MM.1S (cell line): Measurements from ENCODE around the gene PIK3CG.
"Not testable (repeated sequence)": the region's sequence is repeated elsewhere in the genome, so short reads cannot be mapped to it uniquely, and the experiment has no call there.

Source experiments
- DNase-seq: peaks from one replicate; pipeline ENCODE4 v3.0.0-alpha.2; 2015
- H2AFZ ChIP-seq: fragments of 300-600 bp; sonication (generic); 2 replicates; pipeline ENCODE4 v1.6.0; 2016; ENCODE audit warnings: antibody characterized with exemption, low read length
- H3F3A ChIP-seq: fragments of 300-600 bp; sonication (generic); 2 replicates; pipeline ENCODE4 v1.6.1; 2016; ENCODE audit warnings: mild to moderate bottlenecking, antibody characterized with exemption, low read length, moderate library complexity, mixed read lengths; ENCODE audit not compliant: insufficient read depth
- H3K27ac ChIP-seq: fragments of 300-600 bp; sonication (generic); 2 replicates; pipeline ENCODE4 v1.5.1; 2016; ENCODE audit warnings: mild to moderate bottlenecking, low read length
- H3K27me3 ChIP-seq: fragments of 300-600 bp; sonication (generic); replicated peaks from 2 replicates; pipeline ENCODE4 v1.6.0; 2016; ENCODE audit warnings: low read length; ENCODE audit not compliant: insufficient read depth
- H3K36me3 ChIP-seq: fragments of 300-600 bp; sonication (generic); replicated peaks from 2 replicates; pipeline ENCODE4 v1.6.1; 2016; ENCODE audit warnings: mild to moderate bottlenecking, low read length, mixed read lengths; ENCODE audit not compliant: insufficient read depth
- H3K4me1 ChIP-seq: fragments of 300-600 bp; sonication (generic); 2 replicates; pipeline ENCODE4 v1.6.1; 2016; ENCODE audit warnings: low read length, mixed read lengths
- H3K4me2 ChIP-seq: fragments of 300-600 bp; sonication (generic); 2 replicates; pipeline ENCODE4 v1.6.0; 2016; ENCODE audit warnings: low read depth, low read length
- H3K4me3 ChIP-seq: fragments of 300-600 bp; sonication (generic); 2 replicates; pipeline ENCODE4 v1.5.1; 2016; ENCODE audit warnings: low read length, mixed read lengths
- H3K79me2 ChIP-seq: fragments of 300-600 bp; sonication (generic); 2 replicates; pipeline ENCODE4 v1.6.1; 2016; ENCODE audit warnings: mixed run types, low read length, mixed read lengths
- H3K9ac ChIP-seq: fragments of 300-600 bp; sonication (generic); 2 replicates; pipeline ENCODE4 v1.6.1; 2016; ENCODE audit warnings: low read length, mixed read lengths
- H3K9me2 ChIP-seq: fragments of 300-600 bp; sonication (generic); replicated peaks from 2 replicates; pipeline ENCODE4 v1.6.1; 2016; ENCODE audit warnings: mild to moderate bottlenecking, low read length, mixed read lengths; ENCODE audit not compliant: insufficient read depth
- H3K9me3 ChIP-seq: fragments of 300-600 bp; sonication (generic); replicated peaks from 2 replicates; pipeline ENCODE4 v1.6.1; 2016; ENCODE audit warnings: mild to moderate bottlenecking, low read length, mixed read lengths; ENCODE audit not compliant: insufficient read depth
- H4K20me1 ChIP-seq: fragments of 300-600 bp; sonication (generic); 2 replicates; pipeline ENCODE4 v1.6.1; 2016; ENCODE audit warnings: mild to moderate bottlenecking, low read length, moderate library complexity, mixed read lengths; ENCODE audit not compliant: insufficient read depth
- CTCF ChIP-seq: fragments of 300-600 bp; sonication (generic); IDR thresholded peaks from 2 replicates; pipeline ENCODE4 v1.5.1; 2016; ENCODE audit warnings: antibody characterized with exemption, low read length, mixed read lengths
- EZH2 ChIP-seq: fragments of 300-600 bp; sonication (generic); optimal IDR thresholded peaks from 2 replicates; pipeline ENCODE3; 2017; ENCODE audit warnings: low read depth, mild to moderate bottlenecking, antibody characterized with exemption, low read length, mixed read lengths
- EZH2phosphoT487 ChIP-seq: fragments of 300-600 bp; sonication (generic); IDR thresholded peaks from 2 replicates; pipeline ENCODE4 v1.6.1; 2018; ENCODE audit warnings: antibody characterized with exemption, low read length

The PIK3CG gene

GRCh38 chr7:106927536-106927935 lies 62.5 kb downstream of the PIK3CG start:
- Histone ChIP-seq H3K4me2 (no peak overlapping the region), H3K27me3 (no peaks in the 10 kb centered on the region), H3K9me3 (no peaks in the 10 kb centered on the region), H2AFZ (no peak overlapping the region), H3K79me2 (no peaks in the 10 kb centered on the region), H3K27ac (no peak overlapping the region), H3K9ac (no peak overlapping the region), H3K36me3 (no peaks in the 10 kb centered on the region), H4K20me1 (no peaks in the 10 kb centered on the region), H3K9me2 (no peaks in the 10 kb centered on the region), H3F3A (no peaks in the 10 kb centered on the region), H3K4me1 (no peaks in the 10 kb centered on the region), H3K4me3 (no peak overlapping the region)
- DNase-seq, result no peak
- TF ChIP-seq EZH2 (no peak), EZH2phosphoT487 (no peak), CTCF (no peak)

- not testable (repeated sequence) for H2AFZ ChIP-seq, H3K27ac ChIP-seq, H3K4me2 ChIP-seq, H3K4me3 ChIP-seq, H3F3A ChIP-seq, H3K9me3 ChIP-seq, H3K27me3 ChIP-seq, H3K36me3 ChIP-seq, H3K4me1 ChIP-seq, H3K79me2 ChIP-seq, DNase-seq, H3K9ac ChIP-seq, H3K9me2 ChIP-seq, H4K20me1 ChIP-seq
Measured at GRCh38 chr7:106929616-106930015, 64.5 kb downstream of the PIK3CG start.

- Histone ChIP-seq H3F3A (no peaks in the 10 kb centered on the region), H2AFZ (no peak overlapping the region), H3K79me2 (no peaks in the 10 kb centered on the region), H3K4me2 (no peak overlapping the region), H3K4me3 (no peak overlapping the region), H3K27me3 (no peaks in the 10 kb centered on the region), H3K9me2 (no peaks in the 10 kb centered on the region), H4K20me1 (no peaks in the 10 kb centered on the region), H3K9me3 (no peaks in the 10 kb centered on the region), H3K9ac (no peak overlapping the region), H3K4me1 (no peaks in the 10 kb centered on the region), H3K36me3 (no peaks in the 10 kb centered on the region), H3K27ac (no peak overlapping the region)
- TF ChIP-seq CTCF, result no peak
- no peak for DNase-seq
Measured at GRCh38 chr7:106936236-106936635, 71.2 kb downstream of the PIK3CG start.

- not testable (repeated sequence) for H3K27ac ChIP-seq, H3K4me1 ChIP-seq, H3K9me2 ChIP-seq, H3K36me3 ChIP-seq, DNase-seq, H3K79me2 ChIP-seq, H3K4me2 ChIP-seq, H3K9ac ChIP-seq, H4K20me1 ChIP-seq, H3F3A ChIP-seq, H2AFZ ChIP-seq, H3K27me3 ChIP-seq, H3K4me3 ChIP-seq, H3K9me3 ChIP-seq
Measured at GRCh38 chr7:106938122-106938521, 73.0 kb downstream of the PIK3CG start.
